Tibial nerve (tissue), 4 donors: Measurements from ENCODE around the gene MKS1. TPM values are rescaled to one million over a fixed set of nuclear protein-coding genes. Genes with fewer than 3 reads are reported as not detected.

Experiments
- DNase-seq, 2 donors: peaks; one replicate each; pipeline ENCODE4 v3.0.0-alpha.2; 2019; ENCODE audit warnings: low spot score in 2 of 2
- H3K27ac ChIP-seq, 4 donors: fragments of 200-600 bp; sonication (generic) in 3 of 4; one replicate each; pipeline ENCODE4 v1.5.1; 2017 to 2019; ENCODE audit warnings: mild to moderate bottlenecking in 1 of 4
- H3K27me3 ChIP-seq, 2 donors: fragments of 200-600 bp; sonication (generic) in 1 of 2; one replicate each; pipeline versions ENCODE4 v1.5.1 to v1.6.0; 2017 to 2019
- H3K36me3 ChIP-seq, 3 donors: fragments of 200-600 bp; sonication (generic); one replicate each; pipeline ENCODE4 v1.5.1; 2018 to 2019
- H3K4me1 ChIP-seq, 4 donors: fragments of 200-600 bp; sonication (generic) in 3 of 4; one replicate each; pipeline ENCODE4 v1.5.1; 2017 to 2019
- H3K4me3 ChIP-seq, 4 donors: fragments of 200-600 bp; sonication (generic) in 3 of 4; one replicate each; pipeline ENCODE4 v1.5.1; 2017 to 2019; ENCODE audit warnings: mild to moderate bottlenecking in 1 of 4, moderate library complexity in 1 of 4
- H3K9me3 ChIP-seq, 4 donors: fragments of 200-600 bp; sonication (generic) in 3 of 4; one replicate each; pipeline ENCODE4 v1.5.1; 2017 to 2019
- CTCF ChIP-seq, 5 experiments: fragments of 200-600 bp in 3 of 5; fragments of 450-650 bp in 2 of 5; sonication (generic) in 3 of 5; IDR thresholded peaks; one replicate each; pipeline ENCODE4 v1.5.1; 2016 to 2019; ENCODE audit warnings: antibody characterized with exemption in 5 of 5, mild to moderate bottlenecking in 3 of 5, moderate library complexity in 2 of 5
- EP300 ChIP-seq, 2 donors: sonication (generic); formaldehyde crosslinking; IDR thresholded peaks; one replicate each; pipeline ENCODE4 v1.6.1; 2017; ENCODE audit warnings: antibody characterized with exemption in 2 of 2, mild to moderate bottlenecking in 1 of 2
- POLR2A ChIP-seq, 2 donors: fragments of 450-650 bp; IDR thresholded peaks; one replicate each; pipeline ENCODE4 v1.6.1; 2017; ENCODE audit warnings: antibody characterized with exemption in 2 of 2, mild to moderate bottlenecking in 2 of 2, moderate library complexity in 2 of 2
- WGBS, 2 donors: methylation state at CpG; one replicate each; pipeline ENCODE4 v1.1.5; 2018; 5-methylcytosine and 5-hydroxymethylcytosine counted together
- total RNA-seq, 4 donors: library from RNA; depleted of rRNA; stranded (reverse); fragments of >200 nt; gene quantifications; one replicate each; pipeline ENCODE4 v1.1.0, GENCODE V29; 2016

The MKS1 gene
- total RNA-seq, 4 donors from 2014 or later: 15.7 to 25.1 (median 18.5) TPM

GRCh38 chr17:58184308-58184985 lies 34.6 kb downstream of the MKS1 start:
- DNase-seq: no peak
- WGBS, 2 donors: 51 to 56% methylated on average over 9 to 10 of the region's 10 CpGs
- Histone ChIP-seq H3K4me3 (no peak overlapping the region), H3K27me3 (no peaks in the 10 kb centered on the region), H3K27ac (no peak overlapping the region), H3K9me3 (no peaks in the 10 kb centered on the region), H3K4me1 (no peaks in the 10 kb centered on the region), H3K36me3 (no peaks in the 10 kb centered on the region)
- TF ChIP-seq CTCF (IDR thresholded peaks at IDR 0.05) (no peak), POLR2A (IDR thresholded peaks at IDR 0.05) (no peak), EP300 (IDR thresholded peaks at IDR 0.05) (no peak)

GRCh38 chr17:58183514-58183913 lies 35.5 kb downstream of the MKS1 start:
- Histone ChIP-seq H3K36me3 (no peaks in the 10 kb centered on the region), H3K4me3 (no peak overlapping the region), H3K27ac (no peak overlapping the region), H3K27me3 (no peaks in the 10 kb centered on the region), H3K9me3 (no peaks in the 10 kb centered on the region), H3K4me1 (no peaks in the 10 kb centered on the region)
- TF ChIP-seq CTCF (IDR thresholded peaks at IDR 0.05) (no peak), POLR2A (IDR thresholded peaks at IDR 0.05) (no peak)
- no peak for DNase-seq
- 74 to 92% methylated on average over 2 to 4 of the region's 4 CpGs for WGBS, 2 donors

- no peaks in the 10 kb centered on the region for H3K36me3 ChIP-seq
- no peaks in the 10 kb centered on the region for H3K4me1 ChIP-seq
- WGBS, 2 donors: 67 to 71% methylated on average over 4 of the region's 4 CpGs
- no peaks in the 10 kb centered on the region for H3K27me3 ChIP-seq
- H3K27ac ChIP-seq: no peak overlapping the region
- DNase-seq: no peak
- H3K4me3 ChIP-seq: no peak overlapping the region
- TF ChIP-seq CTCF (IDR thresholded peaks at IDR 0.05) (no peak), POLR2A (IDR thresholded peaks at IDR 0.05) (no peak)
- H3K9me3 ChIP-seq: no peaks in the 10 kb centered on the region
These were observed 37.3 kb downstream of the MKS1 start for GRCh38 chr17:58181796-58182195.

- 39 to 43% methylated on average over 7 of the region's 7 CpGs for WGBS, 2 donors
These were observed 42.9 kb downstream of the MKS1 start for GRCh38 chr17:58176200-58176599.

GRCh38 chr17:58174871-58175270 lies 44.2 kb downstream of the MKS1 start:
- no peaks in the 10 kb centered on the region for H3K9me3 ChIP-seq
- no peak overlapping the region for H3K4me3 ChIP-seq
- no peak overlapping the region for H3K27ac ChIP-seq
- 46 to 48% methylated on average over 3 of the region's 3 CpGs for WGBS, 2 donors
- TF ChIP-seq EP300 (IDR thresholded peaks at IDR 0.05) (no peak), POLR2A (IDR thresholded peaks at IDR 0.05) (no peak)
- H3K27me3 ChIP-seq: no peaks in the 10 kb centered on the region
- no peaks in the 10 kb centered on the region for H3K36me3 ChIP-seq
- H3K4me1 ChIP-seq: no peaks in the 10 kb centered on the region
- no peak for DNase-seq

More at GRCh38 chr17:58176200-58176599, 42.9 kb downstream of the MKS1 start:
- TF ChIP-seq CTCF (IDR thresholded peaks at IDR 0.05): no peak
- no peak for TF ChIP-seq POLR2A (IDR thresholded peaks at IDR 0.05)
- no peak for TF ChIP-seq EP300 (IDR thresholded peaks at IDR 0.05)
- no peak overlapping the region for H3K4me3 ChIP-seq
- H3K36me3 ChIP-seq: no peaks in the 10 kb centered on the region
- no peak for DNase-seq
- no peaks in the 10 kb centered on the region for H3K4me1 ChIP-seq
- H3K27me3 ChIP-seq: no peaks in the 10 kb centered on the region
- H3K27ac ChIP-seq: no peak overlapping the region
- H3K9me3 ChIP-seq: no peaks in the 10 kb centered on the region
